ENCODE results near the gene SFMBT2.
"Not testable (repeated sequence)": the region's sequence is repeated elsewhere in the genome, so short reads cannot be mapped to it uniquely, and the experiment has no call there.

SFMBT2 gene

DNA sequence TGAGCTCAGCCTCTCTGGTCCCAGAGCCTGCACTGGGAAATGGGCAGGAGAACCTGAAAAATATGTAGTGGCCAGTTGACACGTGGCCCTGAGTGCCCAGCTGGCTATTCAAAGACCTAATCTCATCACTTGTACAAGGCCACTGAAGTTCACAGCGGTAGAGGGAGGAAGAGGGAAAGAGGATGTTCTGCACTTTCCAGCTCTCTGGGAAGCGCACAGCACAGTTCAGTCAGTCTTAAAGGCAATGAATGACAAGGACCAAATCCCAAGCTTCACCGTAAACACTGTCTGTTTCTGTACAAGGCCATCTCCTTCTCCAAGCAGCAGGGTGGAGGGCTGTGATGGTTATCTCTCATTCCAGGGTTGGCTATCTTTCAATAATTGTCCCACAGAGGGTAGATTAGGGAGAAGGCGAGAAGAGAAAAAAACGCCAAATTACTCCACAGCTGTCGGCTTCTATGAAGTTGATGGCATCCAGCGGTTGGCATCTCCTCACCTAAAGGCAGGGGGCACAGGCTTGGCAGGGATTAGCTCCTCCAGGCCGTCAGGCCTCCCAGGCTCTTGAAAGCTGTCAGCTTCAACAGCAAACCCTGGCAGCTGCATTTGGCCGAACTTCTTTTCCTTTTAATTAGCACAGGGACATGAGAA lies 10.6 kb downstream of the SFMBT2 start:
- no peak for DNase-seq

DNA sequence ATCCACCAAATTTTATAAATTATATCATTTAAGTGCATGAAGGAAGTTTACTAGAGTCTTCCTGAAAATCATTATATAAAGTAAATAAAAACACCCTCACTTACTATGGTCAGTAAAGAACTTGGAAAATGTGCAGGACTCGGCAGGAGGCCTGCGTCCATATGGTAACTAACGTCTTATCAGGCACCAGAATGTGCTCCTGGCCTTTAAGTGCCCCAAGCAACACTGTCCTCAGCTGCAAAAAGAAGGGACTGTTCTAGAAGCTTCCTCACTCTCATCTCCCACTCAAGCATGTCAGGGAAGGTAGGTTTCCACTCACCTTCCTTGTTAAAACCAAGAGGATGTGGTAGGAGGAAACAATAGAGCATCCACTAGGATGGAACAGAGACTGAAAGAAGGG lies 11.3 kb downstream of the SFMBT2 start:
- DNase-seq: no peak

DNA sequence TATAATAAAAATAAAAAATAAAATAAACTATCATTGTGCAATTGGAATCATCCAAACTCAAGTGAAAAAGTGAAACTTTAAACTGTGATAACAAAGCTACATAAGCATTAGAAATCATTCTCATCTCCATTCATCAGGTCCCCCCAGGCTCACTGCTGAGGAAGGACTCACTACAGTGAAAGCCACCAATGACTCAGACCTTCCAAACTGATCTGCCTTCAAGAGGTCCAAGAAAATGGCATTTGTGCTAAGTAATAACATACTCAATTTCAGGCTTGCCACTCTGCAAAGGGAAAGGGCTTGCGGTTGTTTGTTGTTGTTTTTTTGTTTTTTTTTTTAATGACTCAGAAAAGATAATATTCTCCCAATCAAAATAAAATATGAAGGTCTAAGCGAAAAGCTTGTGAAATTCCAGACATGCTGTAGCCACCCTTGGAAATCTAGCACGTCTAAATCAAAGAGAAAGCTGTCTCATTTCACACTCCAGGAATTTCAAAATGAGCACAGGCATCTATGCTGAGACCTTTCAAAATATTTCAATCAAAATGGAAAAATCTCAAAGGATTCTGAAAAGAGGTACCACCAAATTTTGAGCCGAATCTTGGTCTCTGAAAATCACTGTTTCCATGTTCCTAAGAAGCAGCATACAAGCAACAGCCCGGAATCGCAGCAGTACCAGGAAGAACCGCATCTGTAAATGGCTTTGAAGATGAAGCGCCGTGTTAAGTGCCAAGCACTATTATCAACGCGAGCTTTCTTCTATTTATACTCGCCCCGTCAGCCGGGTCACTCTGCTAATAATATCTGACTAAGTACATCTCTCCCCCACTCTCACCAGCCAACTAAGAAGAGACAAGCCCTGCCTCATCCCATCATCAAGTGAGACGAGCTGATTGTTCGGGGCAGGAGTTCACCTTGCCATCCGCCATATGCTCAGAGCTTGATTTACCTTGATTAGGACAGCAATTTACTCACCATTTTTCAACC lies 13.5 kb downstream of the SFMBT2 start:
- no peak for DNase-seq

GRCh38 chr10:7392301-7392700 lies 18.5 kb downstream of the SFMBT2 start:
- not testable (repeated sequence) for DNase-seq

DNA sequence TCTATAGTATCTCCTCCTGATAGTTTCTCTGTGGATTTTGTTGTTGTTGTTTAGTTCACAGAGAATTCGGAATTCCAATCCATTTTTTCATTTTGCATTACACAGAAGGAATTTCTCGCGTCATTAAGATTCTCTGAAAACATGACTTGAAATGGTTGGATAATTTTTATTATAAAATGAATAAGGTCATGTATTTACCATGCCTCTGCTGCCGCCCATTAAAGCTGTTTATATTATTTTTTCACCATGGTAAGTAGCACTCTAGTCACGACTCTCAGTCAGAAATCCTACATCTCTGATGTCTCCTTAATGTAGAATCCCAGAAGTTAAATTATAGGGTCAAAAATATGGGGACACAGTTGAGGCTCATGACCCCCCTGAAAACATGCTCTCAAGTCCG lies 19.1 kb downstream of the SFMBT2 start:
- DNase-seq: no peak

- not testable (repeated sequence) for DNase-seq
Observed at GRCh38 chr10:7390689-7391110, 20.1 kb downstream of the SFMBT2 start.

- no peak for DNase-seq
Observed at GRCh38 chr10:7389844-7390243, 21.0 kb downstream of the SFMBT2 start.

DNA sequence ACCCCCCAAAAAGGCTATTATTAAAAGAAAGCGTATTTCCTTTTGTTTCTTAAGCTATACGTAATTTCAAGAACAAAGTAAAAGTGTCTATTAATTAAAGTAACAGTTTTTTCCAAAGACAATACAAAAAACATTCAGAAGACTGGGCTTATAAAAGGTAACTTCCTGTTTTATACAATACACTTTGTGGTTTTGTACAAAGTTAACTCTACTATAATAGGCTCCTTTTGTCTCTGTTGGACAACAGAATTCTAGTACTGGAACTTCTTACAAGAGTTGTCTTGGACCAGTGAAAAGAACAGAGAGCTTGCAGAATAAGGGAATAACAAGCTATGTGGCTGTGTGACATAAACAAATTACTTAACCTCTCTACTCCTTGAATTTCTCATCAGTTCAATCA lies 21.5 kb downstream of the SFMBT2 start:
- no peak for DNase-seq

- DNase-seq: peak; percentile 33
Observed at GRCh38 chr10:7388602-7389001, 22.2 kb downstream of the SFMBT2 start.

- DNase-seq: not testable (repeated sequence)
Observed at GRCh38 chr10:7388149-7388548, 22.7 kb downstream of the SFMBT2 start.

GRCh38 chr10:7385114-7385513 lies 25.7 kb downstream of the SFMBT2 start:
- DNase-seq: no peak

DNA sequence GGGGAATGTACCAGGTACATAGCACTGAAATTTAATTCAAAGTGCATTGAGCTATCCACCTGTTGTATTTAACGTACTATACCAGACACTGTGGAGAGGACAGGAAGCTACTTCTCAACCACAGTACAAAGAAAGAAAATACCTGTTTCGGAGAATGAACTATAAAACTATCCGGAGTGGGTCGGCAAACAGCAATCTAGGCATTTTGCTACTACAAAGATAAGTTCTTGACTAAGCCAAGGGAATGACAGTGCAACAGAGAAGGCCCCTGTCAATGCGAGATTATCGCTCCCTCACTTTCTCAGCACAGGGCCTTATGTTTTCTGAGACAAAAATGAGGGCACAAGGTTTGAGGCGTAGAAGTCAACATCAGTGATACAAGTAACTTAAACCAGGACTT lies 27.4 kb downstream of the SFMBT2 start:
- no peak for DNase-seq

DNA sequence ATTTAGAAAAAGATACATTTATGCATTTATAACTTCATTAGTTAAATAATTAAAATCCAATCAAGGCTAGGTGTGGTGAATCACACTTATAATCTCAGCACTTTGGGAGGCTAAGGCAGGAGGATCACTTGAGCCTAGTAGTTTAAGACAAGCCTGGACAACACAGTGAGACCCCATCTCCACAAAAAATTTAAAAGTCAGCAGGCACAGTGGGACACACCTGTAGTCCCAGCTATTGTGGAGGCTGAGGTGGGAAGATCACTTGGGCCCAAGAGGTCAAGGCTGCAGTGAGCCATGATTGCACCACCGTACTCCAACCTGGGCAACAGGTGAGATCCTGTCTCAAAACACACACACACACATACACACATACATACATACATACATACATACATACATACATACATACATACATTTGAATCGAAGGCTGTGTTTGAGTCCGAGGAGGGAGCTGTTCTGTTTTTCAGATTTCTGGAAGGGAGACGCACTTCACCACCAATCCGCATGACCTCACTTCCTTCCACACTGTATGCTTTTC lies 30.1 kb downstream of the SFMBT2 start:
- no peak for DNase-seq

- DNase-seq: no peak
Observed at GRCh38 chr10:7378602-7379403, 32.0 kb downstream of the SFMBT2 start.

DNA sequence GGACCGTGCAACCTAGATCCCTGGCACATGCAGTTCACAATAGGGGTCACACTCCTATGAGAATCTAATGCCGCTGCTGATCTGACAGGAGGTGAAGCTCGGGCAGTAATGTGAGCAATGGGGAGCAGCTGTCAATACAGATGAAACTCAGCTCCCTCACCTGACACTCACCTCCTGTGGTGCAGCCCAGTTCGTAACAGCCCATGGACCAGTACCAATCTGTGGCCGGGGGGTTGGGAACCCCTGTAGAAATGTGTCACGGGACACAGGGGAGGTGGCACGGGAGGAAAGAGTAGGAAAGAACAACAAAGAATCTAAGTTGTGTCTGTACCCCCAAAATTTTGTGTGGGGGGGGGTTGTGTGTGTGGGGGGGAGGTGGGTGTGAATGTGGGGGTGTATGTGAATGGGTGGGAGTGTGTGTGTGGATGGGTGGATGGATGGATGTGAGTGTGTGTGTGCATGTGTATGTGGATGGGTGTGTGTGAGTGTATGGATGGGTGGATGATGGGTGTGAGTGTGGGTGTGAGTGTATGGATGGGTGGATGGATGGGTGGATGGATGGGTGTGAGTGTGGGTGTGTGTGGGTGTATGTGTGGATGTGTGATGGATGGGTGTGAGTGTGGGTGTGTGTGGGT lies 33.1 kb downstream of the SFMBT2 start:
- DNase-seq: no peak

- no peak for DNase-seq
Observed at GRCh38 chr10:7374795-7375194, 36.0 kb downstream of the SFMBT2 start.

- DNase-seq: no peak
Observed at GRCh38 chr10:7373039-7373438, 37.8 kb downstream of the SFMBT2 start.

GRCh38 chr10:7372504-7372903 lies 38.3 kb downstream of the SFMBT2 start:
- no peak for DNase-seq

DNA sequence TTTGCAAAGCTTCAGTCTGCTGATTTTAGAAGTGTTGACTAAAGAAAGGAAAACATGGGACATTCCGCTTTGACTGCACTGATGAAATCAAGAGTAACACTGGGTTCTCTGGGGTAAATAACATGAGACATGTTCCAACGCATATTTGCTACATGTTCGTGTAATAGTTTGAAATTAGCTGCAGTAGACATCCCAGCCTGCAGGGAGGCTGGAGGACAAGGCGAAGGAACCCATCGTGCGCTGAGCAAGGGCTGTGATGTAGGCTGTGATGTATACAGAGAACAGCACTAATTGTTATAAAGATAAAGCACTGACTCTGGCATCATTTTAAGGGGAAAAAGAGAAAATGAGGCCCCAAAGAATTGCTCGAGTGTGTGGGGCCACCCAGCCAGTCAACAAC lies 40.3 kb downstream of the SFMBT2 start:
- DNase-seq: no peak

- no peak for DNase-seq
Observed at GRCh38 chr10:7365027-7365745, 45.6 kb downstream of the SFMBT2 start.

- no peak for DNase-seq
Observed at GRCh38 chr10:7364474-7364873, 46.4 kb downstream of the SFMBT2 start.

- DNase-seq: no peak
Observed at GRCh38 chr10:7363700-7364099, 47.1 kb downstream of the SFMBT2 start.
